ENCODE data around the gene CEP72.
"Not testable (repeated sequence)": the region's sequence is repeated elsewhere in the genome, so short reads cannot be mapped to it uniquely, and the experiment has no call there.

The CEP72 gene

GRCh38 chr5:600886-601541 lies 11.1 kb upstream of the CEP72 start:
- DNase-seq, result no peak

GRCh38 chr5:601771-602465 lies 10.2 kb upstream of the CEP72 start:
- no peak for DNase-seq

DNA sequence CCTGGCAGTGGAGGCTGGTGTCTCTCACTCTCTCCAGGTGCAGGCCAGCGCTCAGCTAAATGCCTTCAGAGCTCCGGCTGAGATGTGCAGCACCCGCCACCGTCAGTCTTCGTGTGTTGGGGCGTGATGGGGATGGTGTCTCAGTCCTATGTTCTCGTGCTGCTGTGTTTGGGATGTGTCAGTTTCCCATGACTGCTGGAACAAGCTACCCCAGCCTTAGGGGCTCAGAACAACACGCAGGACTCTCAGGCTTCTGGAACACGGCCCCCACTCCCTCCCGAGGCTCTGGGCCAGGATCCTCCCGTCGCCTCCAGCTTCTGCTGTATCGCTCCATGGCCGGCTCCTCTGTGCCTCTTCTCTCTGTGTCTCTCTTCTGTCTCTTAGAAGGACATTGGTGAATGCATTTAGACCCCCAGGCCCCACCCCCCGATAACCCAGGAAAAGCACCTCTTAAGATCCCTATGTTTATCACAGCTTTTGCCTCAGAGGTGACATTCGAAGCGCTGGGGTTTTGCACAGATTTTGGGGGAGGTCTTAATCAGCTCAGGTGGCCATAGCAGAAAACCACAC lies 9.6 kb upstream of the CEP72 start:
- DNase-seq, result no peak

- no peak for DNase-seq
Measured at GRCh38 chr5:603081-603998, 8.8 kb upstream of the CEP72 start.

DNA sequence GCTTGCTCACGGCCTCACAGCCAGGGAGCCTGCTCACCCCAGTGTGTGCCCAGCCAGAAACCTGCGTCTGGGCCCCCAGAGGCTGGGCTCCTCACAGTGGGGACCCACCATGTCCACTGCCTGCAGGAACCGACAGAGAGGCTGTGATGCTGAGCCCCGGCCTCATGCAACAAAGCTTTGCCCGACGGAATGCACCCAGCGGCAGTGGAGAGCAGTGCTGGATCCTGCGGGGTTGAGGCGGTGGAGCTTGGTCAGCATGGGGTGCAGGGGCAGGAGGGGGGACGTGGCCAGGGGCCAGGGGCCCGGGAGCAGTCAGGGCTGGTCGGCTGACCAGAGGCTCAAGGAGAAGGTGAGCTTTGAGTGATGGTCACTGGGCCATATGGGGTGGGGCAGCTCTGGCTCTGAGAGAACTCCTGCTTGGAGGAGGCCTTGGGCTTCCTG lies 7.7 kb upstream of the CEP72 start:
- DNase-seq, result no peak

GRCh38 chr5:605090-605489 lies 7.0 kb upstream of the CEP72 start:
- DNase-seq, result not testable (repeated sequence)

DNA sequence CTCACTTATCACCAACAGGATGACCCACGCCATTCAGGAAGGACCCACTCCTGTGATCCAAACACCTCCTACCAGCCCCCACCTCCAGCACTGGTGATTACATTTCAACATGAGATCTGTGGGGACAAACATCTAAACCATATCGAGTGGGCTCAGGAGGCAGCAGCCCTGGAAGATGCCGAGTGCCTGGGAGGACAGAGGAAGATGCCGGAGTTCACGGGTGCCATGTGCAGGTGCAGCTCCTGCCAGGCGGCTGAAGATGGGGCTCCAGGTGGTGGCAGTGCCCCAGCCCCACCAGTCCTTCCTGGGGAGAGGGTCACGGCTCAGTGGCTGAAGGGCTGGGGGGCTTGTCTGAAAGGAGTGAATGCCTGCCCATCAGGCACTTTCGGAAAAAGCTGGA lies 6.1 kb upstream of the CEP72 start:
- no peak for DNase-seq

DNA sequence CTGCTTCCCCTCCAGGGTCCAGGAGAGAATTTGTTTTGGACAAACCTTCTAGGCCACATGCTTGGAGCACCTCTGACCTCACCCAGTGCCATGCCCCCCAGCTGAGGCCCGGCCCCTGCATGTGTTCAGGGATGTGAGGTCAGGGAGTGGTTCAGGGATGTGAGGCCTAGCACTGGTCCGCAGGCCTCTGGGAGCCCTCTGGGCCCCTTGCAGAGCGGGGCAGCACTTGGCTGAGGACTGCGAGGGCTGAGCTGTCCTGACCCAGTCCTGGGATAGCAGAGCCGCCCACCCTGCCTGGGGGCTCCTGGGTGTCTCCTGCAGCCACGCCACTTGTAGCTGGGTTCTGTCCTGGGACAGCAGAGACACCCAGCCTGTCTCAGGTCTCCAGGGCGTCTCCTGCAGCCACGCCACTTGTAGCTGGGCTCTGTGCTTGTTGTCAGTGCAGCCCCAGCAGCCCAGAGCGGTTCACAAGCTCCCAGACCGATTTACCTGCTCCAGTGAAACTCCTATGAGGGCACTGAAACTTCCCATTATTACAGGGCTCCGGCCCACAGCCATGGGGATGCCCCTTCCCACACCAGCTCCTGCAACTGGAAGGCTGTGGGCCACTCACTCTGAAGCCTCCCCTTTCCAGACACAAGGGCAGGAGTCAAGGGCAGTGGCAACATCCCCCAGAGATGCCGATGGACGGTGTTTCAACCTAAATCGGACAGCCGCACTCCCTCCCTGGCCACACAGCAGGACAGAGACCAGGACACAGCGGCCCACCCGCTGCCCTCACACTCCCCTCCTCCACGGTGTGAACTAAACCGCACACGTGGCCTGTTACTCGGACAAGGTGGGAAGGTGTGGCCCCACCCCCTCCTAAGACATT lies 5.4 kb upstream of the CEP72 start:
- no peak for DNase-seq

DNA sequence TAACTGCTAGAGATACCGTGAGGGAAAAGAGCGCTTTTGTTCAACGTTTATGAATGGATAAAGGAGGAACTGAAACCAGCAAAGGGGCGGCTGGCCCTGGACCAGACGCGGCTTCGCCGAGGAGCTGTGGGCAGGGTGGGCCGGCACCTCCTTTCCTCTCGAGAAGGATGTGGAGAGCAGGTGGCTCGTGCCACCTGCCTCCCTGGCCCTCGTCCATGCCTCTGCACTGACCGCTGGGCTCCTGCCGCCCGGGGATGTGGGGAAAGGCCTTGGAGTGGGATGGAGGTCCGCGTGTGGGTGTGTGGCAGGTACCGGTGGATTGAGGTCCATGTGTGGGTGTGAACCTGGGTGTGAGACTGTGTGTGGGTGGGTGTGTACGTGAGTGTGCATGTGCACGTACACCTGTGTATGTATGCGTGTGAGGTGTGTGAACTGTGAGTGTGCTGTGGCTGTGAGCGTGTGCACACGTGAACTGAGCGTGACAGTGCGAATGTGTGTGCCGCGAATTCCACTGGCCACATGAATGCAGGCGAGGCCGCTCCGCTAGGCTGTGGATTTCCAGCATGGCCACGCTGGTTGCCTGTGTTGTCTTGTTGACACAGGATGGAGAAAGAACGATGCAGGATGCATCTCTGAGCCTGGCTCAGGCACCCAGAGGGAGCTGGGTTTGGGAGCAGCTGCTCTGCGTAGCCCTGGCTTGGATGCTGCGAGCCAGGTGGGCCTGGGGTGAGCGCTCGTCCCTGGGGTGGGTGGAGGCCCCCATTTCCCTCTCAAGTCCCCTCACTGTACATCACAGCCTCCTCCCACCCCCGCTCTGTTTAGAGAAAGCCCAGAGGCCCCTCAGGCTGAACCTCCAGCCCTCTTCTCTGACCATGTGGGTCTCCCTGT lies 4.4 kb upstream of the CEP72 start:
- no peak for DNase-seq

GRCh38 chr5:608429-609370 lies 3.4 kb upstream of the CEP72 start:
- DNase-seq, result no peak

- DNase-seq, result no peak
Measured at GRCh38 chr5:609506-609905, 2.6 kb upstream of the CEP72 start.

- DNase-seq, result no peak
Measured at GRCh38 chr5:610011-610743, 2.0 kb upstream of the CEP72 start.

- no peak for DNase-seq
Measured at GRCh38 chr5:610744-611730, 1.1 kb upstream of the CEP72 start.

- no peak for DNase-seq
Measured at GRCh38 chr5:612498-613424, 621 bp downstream of the CEP72 start.

DNA sequence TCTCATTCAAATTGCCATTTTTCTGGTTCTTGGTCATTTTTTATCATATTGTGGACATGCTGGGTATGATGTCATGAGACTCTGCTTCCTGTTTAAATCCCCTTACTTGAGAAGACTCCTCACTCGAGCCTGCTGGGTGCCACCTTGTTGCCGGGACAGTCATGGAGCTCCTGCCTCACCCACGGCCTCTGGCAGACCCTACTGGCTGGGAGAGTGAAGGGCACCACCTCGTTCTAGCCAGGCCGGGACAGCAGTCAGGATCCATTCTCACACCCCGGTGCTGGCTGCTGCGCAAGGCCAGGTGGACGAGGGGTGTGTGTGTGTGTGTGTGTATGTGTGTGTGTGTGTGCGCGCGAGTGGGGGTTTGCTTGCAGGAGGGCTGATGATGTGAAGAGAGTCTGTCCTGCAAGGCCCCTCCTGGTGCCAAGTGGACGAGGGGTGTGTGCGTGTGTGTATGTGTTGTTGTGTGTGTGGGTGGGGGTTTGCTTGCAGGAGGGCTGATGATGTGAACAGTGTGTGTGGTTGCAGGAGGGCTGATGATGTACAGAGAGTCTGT lies 4.4 kb downstream of the CEP72 start:
- no peak for DNase-seq

DNA sequence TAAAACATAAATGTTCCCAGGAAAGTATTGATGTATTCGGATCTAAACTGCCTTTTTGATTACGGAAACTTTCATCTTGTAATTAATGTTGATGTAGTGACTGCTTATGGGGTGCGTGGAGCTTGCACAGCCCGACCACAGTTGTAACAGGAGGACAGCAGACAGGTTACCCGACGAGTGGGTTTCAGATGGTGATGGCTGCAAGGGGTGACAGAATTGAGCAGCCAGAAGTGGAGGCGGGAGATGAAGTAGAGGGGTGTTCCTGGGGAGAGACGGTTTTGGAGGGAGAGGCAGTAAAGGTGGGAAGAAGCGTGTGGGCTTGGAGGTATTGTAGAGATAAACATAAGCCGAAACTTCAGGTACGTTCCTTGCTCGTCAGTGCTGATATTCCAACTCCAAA lies 5.8 kb downstream of the CEP72 start:
- DNase-seq, result no peak

DNA sequence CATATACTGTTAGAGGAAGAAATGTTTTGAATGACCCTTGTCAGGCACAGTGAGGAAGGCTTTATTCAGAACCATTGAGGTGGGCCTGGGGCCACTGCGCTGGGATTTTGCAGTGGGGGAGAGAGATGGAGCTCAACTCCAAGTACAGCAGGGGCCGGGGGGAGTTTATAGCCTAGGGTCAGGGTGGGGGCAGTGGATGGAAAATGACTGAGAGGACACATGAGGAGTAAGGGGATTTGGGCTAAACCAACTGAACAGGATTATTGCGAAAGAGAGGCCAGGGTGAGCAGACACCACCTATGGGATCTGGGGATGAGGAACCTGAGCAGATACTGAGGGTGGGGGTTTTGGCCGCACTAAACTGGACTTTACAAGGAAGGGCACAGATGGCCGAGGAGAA lies 6.3 kb downstream of the CEP72 start:
- DNase-seq, result no peak
